Measurements from ENCODE around the gene PPM1A. TPM values are rescaled to one million over a fixed set of nuclear protein-coding genes. Genes with fewer than 3 reads are reported as not detected.

PPM1A gene
- total RNA-seq, 1 experiment from 2014 or later: 41.7 TPM

DNA sequence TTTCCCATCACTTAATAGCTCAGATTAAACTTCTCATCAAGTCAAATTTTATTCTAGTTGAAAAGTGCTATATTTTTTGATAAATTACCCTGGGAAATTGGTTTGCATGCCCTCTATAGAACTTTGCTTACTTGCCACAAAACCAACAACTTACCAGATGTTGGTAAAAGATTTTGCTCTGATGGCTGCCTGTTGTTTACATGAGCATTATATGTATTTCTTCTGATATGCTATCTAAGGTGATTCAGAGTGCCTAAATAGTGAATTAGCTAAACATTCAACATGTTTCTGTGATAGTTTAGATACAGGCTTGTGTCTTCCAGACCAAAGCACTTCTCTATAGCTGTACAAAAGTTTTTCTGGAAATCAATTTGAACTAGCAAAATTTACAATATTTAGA is 51.0 kb downstream of the PPM1A start:
- Histone ChIP-seq H3K56ac (ENCODE audit: insufficient read length, low read depth, low read length) (no peak overlapping the region), H3K4me1 (ENCODE audit: insufficient read depth, low read length) (peaks cover 11% of the 10 kb centered on the region; the same call in 1 of the 2 replicates), H3K4me2 (ENCODE audit: insufficient read depth, insufficient read length, low read length) (no peak overlapping the region), H3K23ac (ENCODE audit: insufficient read length, low read depth, low read length) (no peak overlapping the region), H3K79me2 (ENCODE audit: insufficient read depth, low read length) (no peaks in the 10 kb centered on the region), H4K20me1 (ENCODE audit: control insufficient read depth, insufficient read depth, insufficient read length) (no peaks in the 10 kb centered on the region), H2BK12ac (ENCODE audit: insufficient read length, low read depth, low read length) (no peak overlapping the region), H2BK5ac (ENCODE audit: insufficient read length, low read length) (no peak overlapping the region), H3K18ac (ENCODE audit: insufficient read length, low read depth, low read length) (no peak overlapping the region), H2BK20ac (ENCODE audit: low read depth, low read length, poor library complexity, severe bottlenecking) (no peak overlapping the region), H3K9me3 (ENCODE audit: control insufficient read depth, low read depth, low read length) (no peaks in the 10 kb centered on the region), H3K23me2 (ENCODE audit: insufficient read length, low read depth, low read length, poor library complexity, severe bottlenecking) (no peaks in the 10 kb centered on the region), H3K27ac (ENCODE audit: insufficient read length, low read depth, low read length) (no peak overlapping the region), H3K14ac (ENCODE audit: insufficient read depth, low read length) (no peak overlapping the region), H4K5ac (ENCODE audit: insufficient read length, low read depth, low read length) (no peak overlapping the region), H3K79me1 (ENCODE audit: insufficient read depth, low read depth, low read length, poor library complexity, severe bottlenecking) (no peaks in the 10 kb centered on the region), H3T11ph (ENCODE audit: low read length) (no peak overlapping the region), H2AK5ac (ENCODE audit: insufficient read length, low read length) (no peak overlapping the region), H3K27me3 (ENCODE audit: insufficient read depth, low read length) (no peaks in the 10 kb centered on the region), H3K9ac (ENCODE audit: extremely low read depth, insufficient read length, low read length) (no peak overlapping the region), H2AFZ (ENCODE audit: low read length) (no peak overlapping the region), H4K91ac (ENCODE audit: insufficient read length, low read depth, low read length) (no peak overlapping the region), H2BK120ac (ENCODE audit: low read depth, low read length, poor library complexity, severe bottlenecking) (no peak overlapping the region), H2BK15ac (ENCODE audit: low read depth, low read length) (no peak overlapping the region), H3K4ac (ENCODE audit: low read depth, low read length) (no peak overlapping the region), H4K8ac (replicated peaks; ENCODE audit: insufficient read length, low read depth, low read length) (no peak overlapping the region)
- Mint-ChIP-seq H3K27ac (no peak overlapping the region), H3K36me3 (ENCODE audit: insufficient read depth in 1 of 3, low read depth in 3 of 3) (peaks cover 0 to 4% (median 0%) of the 10 kb centered on the region in 3 experiments; a peak in 1 of 7 replicates), H3K4me1 (peaks cover 26 to 38% of the 10 kb centered on the region in 2 experiments), H3K27me3 (ENCODE audit: low read depth) (no peaks in the 10 kb centered on the region), H3K4me3 (no peak overlapping the region), H3K9me3 (no peaks in the 10 kb centered on the region)
- TF ChIP-seq, protein P1, sequence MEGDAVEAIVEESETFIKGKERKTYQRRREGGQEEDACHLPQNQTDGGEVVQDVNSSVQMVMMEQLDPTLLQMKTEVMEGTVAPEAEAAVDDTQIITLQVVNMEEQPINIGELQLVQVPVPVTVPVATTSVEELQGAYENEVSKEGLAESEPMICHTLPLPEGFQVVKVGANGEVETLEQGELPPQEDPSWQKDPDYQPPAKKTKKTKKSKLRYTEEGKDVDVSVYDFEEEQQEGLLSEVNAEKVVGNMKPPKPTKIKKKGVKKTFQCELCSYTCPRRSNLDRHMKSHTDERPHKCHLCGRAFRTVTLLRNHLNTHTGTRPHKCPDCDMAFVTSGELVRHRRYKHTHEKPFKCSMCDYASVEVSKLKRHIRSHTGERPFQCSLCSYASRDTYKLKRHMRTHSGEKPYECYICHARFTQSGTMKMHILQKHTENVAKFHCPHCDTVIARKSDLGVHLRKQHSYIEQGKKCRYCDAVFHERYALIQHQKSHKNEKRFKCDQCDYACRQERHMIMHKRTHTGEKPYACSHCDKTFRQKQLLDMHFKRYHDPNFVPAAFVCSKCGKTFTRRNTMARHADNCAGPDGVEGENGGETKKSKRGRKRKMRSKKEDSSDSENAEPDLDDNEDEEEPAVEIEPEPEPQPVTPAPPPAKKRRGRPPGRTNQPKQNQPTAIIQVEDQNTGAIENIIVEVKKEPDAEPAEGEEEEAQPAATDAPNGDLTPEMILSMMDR (conservative IDR thresholded peaks at IDR 0.05): no peak
- DNase-seq: no peak

Data from H9 (cell line).